PC-3 (cell line): ENCODE data around the gene CAP2.

Experiments
- CTCF ChIP-seq: fragments of 300-600 bp; sonication (generic); conservative IDR thresholded peaks from 2 replicates; pipeline ENCODE4 v1.5.1; 2017; ENCODE audit warnings: antibody characterized with exemption, low read depth, mild to moderate bottlenecking, low read length
- EZH2phosphoT487 ChIP-seq: fragments of 300-600 bp; sonication (generic); IDR thresholded peaks from 2 replicates; pipeline ENCODE4 v1.6.1; 2018; ENCODE audit warnings: mild to moderate bottlenecking, antibody characterized with exemption, low read length, borderline replicate concordance

- no peak for TF ChIP-seq CTCF
- no peak for TF ChIP-seq EZH2phosphoT487
These were observed 181.6 kb downstream of the CAP2 start for GRCh38 chr6:17574866-17575560.
